NT2/D1 (cell line): ENCODE measurements around the gene ITGA6.
A peak's percentile ranks its signal among the peaks of the same experiment; 100 is the strongest.

Experiments used
- DNase-seq: peaks from one replicate; pipeline ENCODE4 v3.0.0-alpha.2; 2011; ENCODE audit warnings: low read depth, low spot score
- H3K27me3 ChIP-seq: 2 replicates; pipeline ENCODE4 v1.6.0; 2011; ENCODE audit warnings: mild to moderate bottlenecking; ENCODE audit not compliant: insufficient read length, insufficient read depth
- H3K36me3 ChIP-seq: 2 replicates; pipeline ENCODE4 v1.6.1; 2011; ENCODE audit warnings: mild to moderate bottlenecking, low read length, mixed read lengths; ENCODE audit not compliant: insufficient read depth, insufficient read length
- H3K4me1 ChIP-seq: 2 replicates; pipeline ENCODE4 v1.5.1; 2011; ENCODE audit not compliant: insufficient read depth, insufficient read length
- H3K4me3 ChIP-seq: 2 replicates; pipeline ENCODE4 v1.5.1; 2011; ENCODE audit warnings: low read depth; ENCODE audit not compliant: insufficient read length
- H3K9ac ChIP-seq: 2 replicates; pipeline ENCODE4 v1.6.0; 2011; ENCODE audit warnings: low read depth; ENCODE audit not compliant: insufficient read length
- H3K9me3 ChIP-seq: 2 replicates; pipeline ENCODE4 v1.5.1; 2011; ENCODE audit warnings: mild to moderate bottlenecking, low read length; ENCODE audit not compliant: insufficient read depth
- SUZ12 ChIP-seq: IDR thresholded peaks from 2 replicates; pipeline ENCODE4 v1.6.1; 2011; ENCODE audit not compliant: insufficient read length, insufficient read depth; ENCODE audit errors: extremely low read depth
- YY1 ChIP-seq: IDR thresholded peaks from 2 replicates; pipeline ENCODE4 v1.6.1; 2011; ENCODE audit not compliant: insufficient read length, insufficient read depth
- ZNF274 ChIP-seq: IDR thresholded peaks from 2 replicates; pipeline ENCODE4 v1.6.1; 2011; ENCODE audit warnings: mild to moderate bottlenecking, low read depth, low read length

Gene ITGA6

GRCh38 chr2:172461591-172462372, 34.4 kb downstream of the ITGA6 start:
- Histone ChIP-seq H3K9me3 (no peaks in the 10 kb centered on the region), H3K27me3 (no peaks in the 10 kb centered on the region), H3K9ac (peak overlapping the region; percentile 33), H3K36me3 (peaks cover 2% of the 10 kb centered on the region), H3K4me3 (no peak overlapping the region), H3K4me1 (peaks cover 19% of the 10 kb centered on the region)
- DNase-seq: no peak
- no peak for TF ChIP-seq YY1
- no peak for TF ChIP-seq ZNF274
- TF ChIP-seq SUZ12: no peak

- H3K9ac ChIP-seq: no peak overlapping the region
- DNase-seq: no peak
- TF ChIP-seq SUZ12 (no peak), ZNF274 (no peak), YY1 (no peak)
- H3K4me1 ChIP-seq: peaks cover 19% of the 10 kb centered on the region
- no peaks in the 10 kb centered on the region for H3K9me3 ChIP-seq
- H3K4me3 ChIP-seq: no peak overlapping the region
- H3K36me3 ChIP-seq: peaks cover 7% of the 10 kb centered on the region
- H3K27me3 ChIP-seq: no peaks in the 10 kb centered on the region
Observed at GRCh38 chr2:172462373-172462848, 35.0 kb downstream of the ITGA6 start.

DNA sequence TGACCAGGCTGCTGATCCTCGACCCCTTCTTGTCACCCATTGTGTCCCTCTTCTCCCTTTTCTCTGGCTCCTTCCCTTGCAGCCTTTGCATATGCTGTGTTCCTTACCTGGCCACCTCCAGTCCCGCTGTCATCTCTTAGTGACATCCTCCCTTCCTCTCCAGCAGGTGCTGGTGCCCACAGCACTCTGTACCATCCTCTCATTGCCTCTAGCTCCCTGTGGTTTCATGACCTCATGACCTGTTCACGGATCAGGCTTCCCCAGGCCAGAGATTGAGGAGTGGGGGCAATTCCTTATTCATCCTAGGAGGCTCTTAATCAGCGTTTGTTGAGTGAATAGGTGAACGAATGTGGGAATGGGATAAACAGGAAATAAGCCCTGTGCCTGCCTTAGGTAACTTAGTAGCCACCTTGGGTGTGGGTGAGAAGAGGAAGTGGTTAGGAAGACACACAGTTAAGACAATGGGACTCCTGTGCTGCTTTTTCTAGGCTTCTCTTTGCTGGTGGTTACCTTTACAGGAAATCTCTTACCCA, 35.5 kb downstream of the ITGA6 start:
- DNase-seq: no peak
- TF ChIP-seq YY1: no peak
- no peak for TF ChIP-seq ZNF274
- TF ChIP-seq SUZ12: no peak
- H3K4me1 ChIP-seq: peaks cover 19% of the 10 kb centered on the region
- H3K9ac ChIP-seq: no peak overlapping the region
- no peak overlapping the region for H3K4me3 ChIP-seq
- H3K27me3 ChIP-seq: no peaks in the 10 kb centered on the region
- H3K9me3 ChIP-seq: no peaks in the 10 kb centered on the region
- H3K36me3 ChIP-seq: peaks cover 9% of the 10 kb centered on the region

- H3K36me3 ChIP-seq: peaks cover 15% of the 10 kb centered on the region
- no peak for DNase-seq
- H3K27me3 ChIP-seq: no peaks in the 10 kb centered on the region
- peaks cover 15% of the 10 kb centered on the region for H3K4me1 ChIP-seq
- no peak overlapping the region for H3K4me3 ChIP-seq
- no peak overlapping the region for H3K9ac ChIP-seq
- TF ChIP-seq ZNF274 (no peak), SUZ12 (no peak), YY1 (no peak)
- no peaks in the 10 kb centered on the region for H3K9me3 ChIP-seq
Observed at GRCh38 chr2:172464400-172465129, 37.2 kb downstream of the ITGA6 start.

DNA sequence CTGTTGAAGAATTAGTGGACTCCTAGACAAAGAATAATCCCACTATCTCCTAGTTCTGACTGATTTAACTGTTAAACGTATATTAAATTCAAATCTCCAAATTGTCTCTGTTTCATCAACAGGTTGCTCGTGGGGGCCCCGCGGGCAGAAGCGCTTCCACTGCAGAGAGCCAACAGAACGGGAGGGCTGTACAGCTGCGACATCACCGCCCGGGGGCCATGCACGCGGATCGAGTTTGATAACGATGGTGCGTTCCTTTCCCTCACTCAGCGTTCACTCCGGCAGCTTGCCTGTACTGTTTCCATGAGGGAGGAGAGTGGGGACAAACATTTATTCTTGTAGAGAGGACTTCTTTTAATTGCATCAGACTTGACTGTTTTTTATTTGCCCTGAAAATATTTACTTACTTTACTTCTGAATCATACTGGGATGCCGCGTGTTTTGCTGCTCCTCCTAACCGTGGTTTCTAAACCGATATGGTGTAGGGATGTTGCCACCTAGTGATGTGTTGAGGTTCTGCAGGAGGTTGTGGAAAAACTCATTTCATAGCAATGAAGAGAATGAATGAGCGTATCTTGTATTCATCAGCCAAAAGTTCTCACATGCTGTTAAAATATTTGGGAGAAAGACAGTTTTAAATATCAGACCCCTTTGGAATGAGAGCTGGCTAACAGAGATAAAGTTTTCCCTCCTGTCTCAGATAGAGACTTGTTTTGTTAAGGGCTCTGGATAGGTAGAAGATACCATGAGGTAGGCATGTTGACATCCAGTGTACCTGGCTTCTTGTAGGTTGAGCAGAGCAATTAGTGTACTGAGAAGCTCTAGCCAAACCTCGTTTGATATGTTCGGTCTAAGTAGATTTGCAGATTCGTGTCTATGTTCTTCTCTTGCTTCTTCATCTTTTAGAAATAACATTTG, 38.3 kb downstream of the ITGA6 start:
- Histone ChIP-seq H3K4me3 (no peak overlapping the region), H3K9me3 (no peaks in the 10 kb centered on the region), H3K4me1 (peaks cover 15% of the 10 kb centered on the region), H3K27me3 (no peaks in the 10 kb centered on the region), H3K9ac (no peak overlapping the region), H3K36me3 (peaks cover 15% of the 10 kb centered on the region)
- TF ChIP-seq YY1 (no peak), SUZ12 (no peak), ZNF274 (no peak)
- DNase-seq: peak; percentile 50

- H3K4me3 ChIP-seq: no peak overlapping the region
- DNase-seq: no peak
- H3K9ac ChIP-seq: no peak overlapping the region
- H3K36me3 ChIP-seq: peaks cover 25% of the 10 kb centered on the region
- H3K27me3 ChIP-seq: no peaks in the 10 kb centered on the region
- TF ChIP-seq YY1: no peak
- no peak for TF ChIP-seq ZNF274
- no peak for TF ChIP-seq SUZ12
- H3K4me1 ChIP-seq: peaks cover 5% of the 10 kb centered on the region
- no peaks in the 10 kb centered on the region for H3K9me3 ChIP-seq
Observed at GRCh38 chr2:172467382-172467781, 40.0 kb downstream of the ITGA6 start.
